Renal cortex interstitium (tissue), 11 donors: ENCODE results near the gene LPCAT4. TPM values are rescaled to one million over a fixed set of nuclear protein-coding genes. Genes with fewer than 3 reads are reported as not detected.
"Not testable (repeated sequence)": the region's sequence is repeated elsewhere in the genome, so short reads cannot be mapped to it uniquely, and the experiment has no call there.

Experiments
- DNase-seq, 11 donors: peaks; one replicate each; pipeline ENCODE4 v3.0.0-alpha.2; 2013; ENCODE audit warnings: low read depth in 9 of 11, low spot score in 4 of 11; ENCODE audit errors: extremely low read depth in 1 of 11
- polyA plus RNA-seq, 3 donors: library from polyadenylated mRNA; unstranded; fragments of 120-200 nt; gene quantifications; one replicate each; pipeline ENCODE4 v1.2.1, GENCODE V29; 2013; ENCODE audit not compliant: insufficient read length in 3 of 3

LPCAT4 gene
- polyA plus RNA-seq, 3 donors: 36.8 to 44.0 (median 43.6) TPM

GRCh38 chr15:34342737-34343575 lies 24.0 kb downstream of the LPCAT4 start, which contains the start of the genes NOP10 and NUTM1:
Gene NOP10 (minus strand): TSS chr15:34343136. CDS start chr15:34343073, 63 bp downstream.
Gene NUTM1 (plus strand): TSS chr15:34343315. CDS start chr15:34343697, 382 bp downstream.
- DNase-seq: peak; percentile 77 to 90 (median 87)

GRCh38 chr15:34342213-34342736 lies 24.7 kb downstream of the LPCAT4 start:
- not testable (repeated sequence) for DNase-seq

GRCh38 chr15:34341381-34342212 lies 25.4 kb downstream of the LPCAT4 start:
- DNase-seq: no peak

- DNase-seq: no peak
Observed at GRCh38 chr15:34339946-34340345, 27.1 kb downstream of the LPCAT4 start.

- DNase-seq: no peak
Observed at GRCh38 chr15:34338347-34338746, 28.6 kb downstream of the LPCAT4 start.

GRCh38 chr15:34337557-34338306 lies 29.3 kb downstream of the LPCAT4 start, which contains the start of gene SLC12A6:
Gene SLC12A6 (minus strand): TSS chr15:34337781. CDS start chr15:34336680, 1,101 bp downstream.
- peak; percentile 62 to 86 (median 77) for DNase-seq

GRCh38 chr15:34336991-34337556 lies 29.9 kb downstream of the LPCAT4 start:
- DNase-seq: peak in 1 of 11 donors; percentile 3

- no peak for DNase-seq
Observed at GRCh38 chr15:34336231-34336990, 30.6 kb downstream of the LPCAT4 start.

GRCh38 chr15:34335176-34336032 lies 31.6 kb downstream of the LPCAT4 start:
- DNase-seq: no peak

GRCh38 chr15:34334672-34335071 lies 32.3 kb downstream of the LPCAT4 start:
- DNase-seq: no peak

GRCh38 chr15:34332553-34333120 lies 34.4 kb downstream of the LPCAT4 start:
- no peak for DNase-seq

- DNase-seq: no peak
Observed at GRCh38 chr15:34331809-34332208, 35.2 kb downstream of the LPCAT4 start.

- DNase-seq: no peak
Observed at GRCh38 chr15:34330279-34330678, 36.7 kb downstream of the LPCAT4 start.

- no peak for DNase-seq
Observed at GRCh38 chr15:34329006-34329405, 38.0 kb downstream of the LPCAT4 start.

- no peak for DNase-seq
Observed at GRCh38 chr15:34327906-34328305, 39.1 kb downstream of the LPCAT4 start.

GRCh38 chr15:34325368-34325767 lies 41.6 kb downstream of the LPCAT4 start:
- no peak for DNase-seq

GRCh38 chr15:34324933-34325332 lies 42.1 kb downstream of the LPCAT4 start:
- DNase-seq: no peak
